ENCODE results near the gene ACSF2.
"Not testable (repeated sequence)": the region's sequence is repeated elsewhere in the genome, so short reads cannot be mapped to it uniquely, and the experiment has no call there.

ACSF2 gene

DNA sequence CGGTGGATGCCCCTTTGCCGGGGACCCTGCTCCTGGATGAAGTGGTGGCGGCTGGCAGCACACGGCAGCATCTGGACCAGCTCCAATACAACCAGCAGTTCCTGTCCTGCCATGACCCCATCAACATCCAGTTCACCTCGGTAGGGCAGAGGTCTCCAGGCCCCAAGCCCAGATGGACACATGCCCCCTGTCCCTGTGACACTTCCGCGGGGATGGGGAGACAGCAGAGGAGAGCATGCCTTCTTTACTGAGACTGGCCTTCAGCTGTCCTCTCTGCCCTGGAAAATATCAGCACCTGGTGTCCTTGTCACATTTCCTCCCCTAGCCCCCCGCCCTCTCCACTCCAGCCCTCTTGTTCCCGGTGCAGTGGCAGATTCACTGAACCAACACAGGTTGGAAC, 36.4 kb downstream of the ACSF2 start:
- DNase-seq (ENCODE audit: low read depth in 1 of 2, low spot score in 1 of 2), result no peak

DNA sequence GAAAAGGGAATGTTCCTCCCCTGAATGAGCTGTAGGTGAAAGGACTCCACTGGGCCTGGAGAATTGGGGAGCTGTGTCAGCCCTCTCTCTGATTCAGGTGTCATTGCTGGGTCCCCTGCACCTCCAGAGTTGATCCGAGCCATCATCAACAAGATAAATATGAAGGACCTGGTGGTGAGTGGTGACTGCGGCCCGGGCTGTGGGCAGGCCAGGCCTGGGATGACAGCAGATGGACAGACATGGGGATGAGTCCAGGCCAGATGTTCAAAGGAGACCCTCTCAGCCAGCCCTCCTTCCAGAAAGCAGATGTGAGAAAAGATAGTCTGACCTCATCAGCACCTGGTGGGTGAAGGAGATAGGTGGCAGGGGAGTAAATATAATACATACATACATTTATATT, 38.1 kb downstream of the ACSF2 start:
- DNase-seq (ENCODE audit: low read depth in 1 of 2, low spot score in 1 of 2), result no peak

- no peak for DNase-seq (ENCODE audit: low read depth in 1 of 2, low spot score in 1 of 2)
Measured at GRCh38 chr17:50464736-50465135, 38.7 kb downstream of the ACSF2 start.

- no peak for DNase-seq (ENCODE audit: low read depth in 1 of 2, low spot score in 1 of 2)
Measured at GRCh38 chr17:50465171-50465570, 39.2 kb downstream of the ACSF2 start.

DNA sequence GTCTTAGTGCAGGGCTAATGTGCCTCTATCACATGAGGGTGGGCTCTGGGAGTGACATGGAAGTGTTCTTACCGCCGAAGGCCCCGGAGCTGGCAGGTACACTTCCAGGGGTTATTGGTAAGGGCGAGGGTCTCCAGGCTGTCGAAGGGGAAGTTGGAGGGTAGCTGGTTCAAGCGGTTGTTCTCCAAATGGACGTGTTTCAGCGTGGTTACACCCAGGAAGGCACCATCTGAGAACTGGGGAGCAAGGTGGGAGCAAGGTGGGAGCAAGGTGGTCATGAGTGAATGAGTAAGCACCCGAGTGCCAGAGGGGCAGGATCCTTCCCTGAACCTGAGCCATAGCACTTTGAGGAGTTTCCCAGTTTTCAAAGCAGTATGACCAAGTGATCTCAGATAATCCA, 39.6 kb downstream of the ACSF2 start:
- no peak for DNase-seq (ENCODE audit: low read depth in 1 of 2, low spot score in 1 of 2)

DNA sequence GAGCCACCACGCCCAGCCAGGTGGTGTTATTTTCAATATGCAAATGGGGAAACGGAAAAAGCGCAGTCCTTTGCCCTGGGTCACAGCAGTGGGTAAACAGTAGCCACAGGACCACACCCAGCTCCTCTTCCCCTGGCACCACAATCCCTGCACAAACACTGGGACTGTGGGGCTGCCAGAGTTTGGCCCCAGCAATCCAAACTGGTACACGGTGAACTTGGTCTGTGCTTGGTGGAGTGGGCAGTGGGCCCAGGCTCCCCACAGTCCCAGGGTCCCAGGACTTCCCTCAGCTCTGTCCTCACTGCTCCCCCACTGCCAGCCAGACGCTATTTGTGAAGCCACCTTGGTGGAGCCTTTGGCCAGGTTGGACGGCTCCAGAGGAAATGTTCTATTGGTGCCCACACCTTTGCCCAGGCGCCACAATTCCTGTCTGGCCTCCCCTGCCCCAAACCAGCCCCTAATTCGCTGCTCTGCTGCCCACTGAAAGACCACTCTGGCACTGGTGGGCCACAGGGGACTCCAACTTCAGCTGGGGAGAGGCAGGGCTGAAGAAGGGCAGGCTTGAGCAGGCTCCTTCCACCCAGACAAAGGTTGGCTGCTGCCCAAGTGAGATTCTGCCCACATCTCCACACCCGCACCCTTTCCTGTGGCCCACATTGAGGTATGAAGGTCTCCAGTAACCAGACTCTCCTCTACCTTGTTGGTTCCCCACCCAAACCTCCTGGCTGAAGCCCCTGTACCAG, 40.5 kb downstream of the ACSF2 start:
- no peak for DNase-seq (ENCODE audit: low read depth in 1 of 2, low spot score in 1 of 2)

DNA sequence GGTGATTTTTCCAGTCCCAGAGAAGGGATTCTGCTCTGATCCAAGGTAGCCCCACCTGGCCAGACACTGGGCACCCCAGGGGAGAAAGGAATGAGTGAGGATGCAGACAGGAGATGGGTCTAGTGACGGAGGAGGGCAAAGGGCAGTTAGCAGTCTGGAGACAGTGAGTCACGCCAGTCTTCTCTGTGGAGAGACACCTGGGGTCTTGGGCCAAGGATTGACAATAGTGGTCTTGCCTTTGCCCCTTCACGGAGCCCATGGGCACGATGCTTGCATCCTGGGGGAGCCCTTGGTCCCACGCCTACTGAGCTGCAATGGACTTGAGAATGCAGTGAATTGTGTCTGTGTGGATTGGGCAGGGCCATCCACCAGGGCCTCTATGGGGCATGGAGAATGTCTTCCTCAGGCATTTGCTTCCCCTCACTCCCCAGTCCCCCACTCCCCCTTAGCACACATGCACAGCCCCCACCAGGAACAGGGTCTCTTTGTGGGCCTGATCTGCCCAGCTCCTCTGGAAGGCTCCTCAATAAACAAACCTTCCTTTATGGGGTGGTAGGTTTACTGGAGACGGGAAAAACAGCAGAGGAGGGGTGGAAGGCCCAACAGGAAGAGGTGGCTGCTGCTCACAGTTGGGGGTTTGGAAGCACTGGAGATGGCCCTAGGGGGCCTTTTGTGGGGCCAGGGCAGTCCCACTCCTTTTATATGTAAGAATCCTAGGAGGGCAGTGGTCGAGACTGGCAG, 41.3 kb downstream of the ACSF2 start:
- DNase-seq (ENCODE audit: low read depth in 1 of 2, low spot score in 1 of 2), result no peak

- DNase-seq (ENCODE audit: low read depth in 1 of 2, low spot score in 1 of 2), result no peak
Measured at GRCh38 chr17:50467855-50468303, 41.9 kb downstream of the ACSF2 start.

DNA sequence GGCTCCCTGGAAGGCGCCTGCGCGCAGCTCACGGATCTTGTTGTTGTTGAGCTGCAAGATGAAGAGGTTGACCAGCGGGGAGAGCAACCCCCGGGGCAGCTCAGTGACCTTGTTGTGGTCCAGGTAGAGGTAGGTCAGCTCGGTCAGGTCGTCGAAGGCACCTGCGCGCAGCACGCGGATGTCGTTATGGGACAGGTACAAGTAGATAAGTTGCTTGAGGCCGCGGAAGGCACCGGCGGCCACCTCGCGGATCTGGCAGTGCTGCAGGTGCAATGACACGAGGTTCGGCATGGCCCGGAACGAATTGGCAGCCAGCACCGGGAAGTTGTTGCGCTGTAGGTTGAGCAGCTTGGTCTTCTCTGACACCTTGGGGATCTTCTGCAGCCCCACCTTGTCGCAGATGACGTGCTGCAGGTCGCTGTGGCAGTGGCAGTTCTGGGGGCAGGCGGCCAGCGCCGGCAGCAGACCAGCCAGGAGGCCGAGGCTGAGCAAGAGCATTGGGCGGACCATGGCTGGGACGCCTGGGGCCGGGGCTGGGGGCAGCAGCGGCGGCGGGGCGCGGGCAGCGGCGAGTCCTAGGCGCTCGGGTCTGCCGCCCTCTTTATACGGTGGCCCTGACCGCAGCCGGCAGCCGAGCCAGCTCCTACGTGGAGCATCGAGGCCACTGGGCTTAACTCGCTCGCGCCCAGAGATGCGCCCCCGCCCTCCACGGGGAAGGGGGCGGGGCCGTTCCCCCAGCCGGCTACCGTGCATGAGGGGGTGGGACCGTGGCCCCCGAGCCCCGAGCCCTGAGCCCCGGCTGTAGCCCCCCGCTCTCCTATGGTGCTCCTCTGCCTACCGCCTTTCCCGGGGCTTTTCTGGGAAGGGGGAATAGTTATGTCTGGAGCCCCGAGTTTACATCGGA, 42.5 kb downstream of the ACSF2 start, which contains the start of gene CHAD:
Gene CHAD (minus strand): TSS at position 577 of the 904 bp plus-strand sequence. CDS start 67 bp downstream, at position 510.
- no peak for DNase-seq (ENCODE audit: low read depth in 1 of 2, low spot score in 1 of 2)

GRCh38 chr17:50469208-50469605, 43.2 kb downstream of the ACSF2 start:
- no peak for DNase-seq (ENCODE audit: low read depth in 1 of 2, low spot score in 1 of 2)

- DNase-seq (ENCODE audit: low read depth in 1 of 2, low spot score in 1 of 2), result no peak
Measured at GRCh38 chr17:50469671-50470305, 43.8 kb downstream of the ACSF2 start.

GRCh38 chr17:50470426-50470825, 44.4 kb downstream of the ACSF2 start:
- DNase-seq (ENCODE audit: low read depth in 1 of 2, low spot score in 1 of 2), result no peak

- no peak for DNase-seq (ENCODE audit: low read depth in 1 of 2, low spot score in 1 of 2)
Measured at GRCh38 chr17:50471009-50471905, 45.2 kb downstream of the ACSF2 start.

DNA sequence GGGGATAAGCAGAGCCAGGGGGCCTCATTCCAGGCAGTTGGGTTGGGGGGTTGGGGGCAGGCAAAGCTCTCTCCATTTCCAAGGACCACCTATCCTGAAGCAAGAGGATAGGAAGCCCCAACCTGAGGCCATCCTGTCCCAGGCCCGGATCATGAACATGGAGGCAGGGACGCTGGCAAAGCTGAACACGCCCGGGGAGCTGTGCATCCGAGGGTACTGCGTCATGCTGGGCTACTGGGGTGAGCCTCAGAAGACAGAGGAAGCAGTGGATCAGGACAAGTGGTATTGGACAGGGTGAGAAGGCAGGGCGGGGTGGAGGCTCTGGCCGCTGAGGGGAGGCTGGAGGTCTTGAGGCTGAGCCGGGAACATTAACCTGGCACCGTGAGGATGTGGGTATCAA, 46.3 kb downstream of the ACSF2 start:
- no peak for DNase-seq (ENCODE audit: low read depth in 1 of 2, low spot score in 1 of 2)

- DNase-seq (ENCODE audit: low read depth in 1 of 2, low spot score in 1 of 2), result not testable (repeated sequence)
Measured at GRCh38 chr17:50472761-50473161, 46.7 kb downstream of the ACSF2 start.

GRCh38 chr17:50473901-50474300, 47.9 kb downstream of the ACSF2 start:
- no peak for DNase-seq (ENCODE audit: low read depth in 1 of 2, low spot score in 1 of 2)

- no peak for DNase-seq (ENCODE audit: low read depth in 1 of 2, low spot score in 1 of 2)
Measured at GRCh38 chr17:50474523-50474922, 48.5 kb downstream of the ACSF2 start.

DNA sequence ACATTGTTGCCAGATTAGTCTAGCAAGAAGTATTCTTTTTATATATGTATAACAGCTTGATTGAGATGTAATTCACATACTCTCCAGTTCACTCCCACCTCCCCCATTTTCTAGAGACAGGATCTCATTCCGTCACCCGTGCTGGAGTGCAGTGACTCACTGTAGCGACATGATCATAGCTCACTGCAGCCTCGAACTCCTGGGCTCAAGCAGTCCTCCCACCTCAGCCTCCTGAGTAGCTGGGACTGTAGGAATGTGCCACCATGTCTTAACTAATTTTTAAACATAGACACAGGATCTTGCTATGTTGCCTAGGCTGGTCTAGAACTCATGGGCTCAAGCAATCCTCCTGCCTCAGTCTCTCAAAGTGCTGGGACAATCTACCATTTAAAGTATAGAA, 49.3 kb downstream of the ACSF2 start:
- DNase-seq (ENCODE audit: low read depth in 1 of 2, low spot score in 1 of 2), result no peak

- not testable (repeated sequence) for DNase-seq (ENCODE audit: low read depth in 1 of 2, low spot score in 1 of 2)
Measured at GRCh38 chr17:50475775-50476544, 49.9 kb downstream of the ACSF2 start.
